ENCODE results near the gene PPP2R3A. TPM values are rescaled to one million over a fixed set of nuclear protein-coding genes. Genes with fewer than 3 reads are reported as not detected.

PPP2R3A gene
- total and polyA plus RNA-seq, 2 of the 13 experiments (the other 11 are each of a cell fraction or from before 2014, with no cell fraction given): 0.07 to 0.12 TPM

- TF ChIP-seq, protein P1, sequence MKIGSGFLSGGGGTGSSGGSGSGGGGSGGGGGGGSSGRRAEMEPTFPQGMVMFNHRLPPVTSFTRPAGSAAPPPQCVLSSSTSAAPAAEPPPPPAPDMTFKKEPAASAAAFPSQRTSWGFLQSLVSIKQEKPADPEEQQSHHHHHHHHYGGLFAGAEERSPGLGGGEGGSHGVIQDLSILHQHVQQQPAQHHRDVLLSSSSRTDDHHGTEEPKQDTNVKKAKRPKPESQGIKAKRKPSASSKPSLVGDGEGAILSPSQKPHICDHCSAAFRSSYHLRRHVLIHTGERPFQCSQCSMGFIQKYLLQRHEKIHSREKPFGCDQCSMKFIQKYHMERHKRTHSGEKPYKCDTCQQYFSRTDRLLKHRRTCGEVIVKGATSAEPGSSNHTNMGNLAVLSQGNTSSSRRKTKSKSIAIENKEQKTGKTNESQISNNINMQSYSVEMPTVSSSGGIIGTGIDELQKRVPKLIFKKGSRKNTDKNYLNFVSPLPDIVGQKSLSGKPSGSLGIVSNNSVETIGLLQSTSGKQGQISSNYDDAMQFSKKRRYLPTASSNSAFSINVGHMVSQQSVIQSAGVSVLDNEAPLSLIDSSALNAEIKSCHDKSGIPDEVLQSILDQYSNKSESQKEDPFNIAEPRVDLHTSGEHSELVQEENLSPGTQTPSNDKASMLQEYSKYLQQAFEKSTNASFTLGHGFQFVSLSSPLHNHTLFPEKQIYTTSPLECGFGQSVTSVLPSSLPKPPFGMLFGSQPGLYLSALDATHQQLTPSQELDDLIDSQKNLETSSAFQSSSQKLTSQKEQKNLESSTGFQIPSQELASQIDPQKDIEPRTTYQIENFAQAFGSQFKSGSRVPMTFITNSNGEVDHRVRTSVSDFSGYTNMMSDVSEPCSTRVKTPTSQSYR (CRISPR knock-in tag; IDR thresholded peaks at IDR 0.05; ENCODE audit: borderline replicate concordance): no peak
- TF ChIP-seq ZSCAN31 (CRISPR knock-in tag; IDR thresholded peaks at IDR 0.05; ENCODE audit: low read depth) (no peak), ONECUT2 (CRISPR knock-in tag; IDR thresholded peaks at IDR 0.05) (no peak), ZFP36L2 (CRISPR knock-in tag; IDR thresholded peaks at IDR 0.05) (no peak), IRF9 (CRISPR knock-in tag; IDR thresholded peaks at IDR 0.05; ENCODE audit: borderline replicate concordance) (no peak), ZNF552 (CRISPR knock-in tag; IDR thresholded peaks at IDR 0.05; ENCODE audit: borderline replicate concordance) (no peak), KDM6A (CRISPR knock-in tag; IDR thresholded peaks at IDR 0.05; ENCODE audit: low read depth) (no peak)
Measured at GRCh38 chr3:135995766-135996165, 30.2 kb downstream of the PPP2R3A start (continued).

GRCh38 chr3:135997554-135998320 lies 32.2 kb downstream of the PPP2R3A start:
- Histone ChIP-seq H3K4me1 (ENCODE audit: insufficient read depth, low read length) (no peaks in the 10 kb centered on the region), H3K36me3 (replicated peaks in 1 of 2; ENCODE audit: control insufficient read depth in 1 of 2, insufficient read depth in 2 of 2, low read length in 2 of 2) (no peaks in the 10 kb centered on the region), H2AFZ (ENCODE audit: low read length) (no peak overlapping the region), H3K79me2 (ENCODE audit: insufficient read depth, low read length) (no peaks in the 10 kb centered on the region), H3K27ac (ENCODE audit: extremely low read length, insufficient read depth, low read length) (no peak overlapping the region), H3K9me3 (ENCODE audit: low read length) (no peaks in the 10 kb centered on the region), H3K4me2 (ENCODE audit: low read depth, low read length) (no peak overlapping the region), H3K4me3 (replicated peaks in 1 of 3; ENCODE audit: insufficient read depth in 1 of 3, low read depth in 2 of 3, low read length in 3 of 3) (no peak overlapping the region), H3K27me3 (ENCODE audit: control insufficient read depth in 1 of 2, insufficient read depth in 2 of 2, low read length in 2 of 2) (peaks cover 0 to 2% of the 10 kb centered on the region in 2 experiments; a peak in 1 of 5 replicates), H4K20me1 (ENCODE audit: insufficient read depth, low read length) (no peaks in the 10 kb centered on the region), H3K9ac (ENCODE audit: insufficient read depth, low read depth, low read length) (no peak overlapping the region)
- in situ Hi-C loops (cut with HindIII; ENCODE audit: extremely low pct_ligation_motif_present, low pct_unique_long_range_greater_than_20kb) (no loop called here), intact Hi-C loops (cut with micrococcal nuclease; ENCODE audit: unreplicated experiment) (loop anchor here (1.0 kb wide), 1 partner anchor 10 kb away; no protein-coding TSS in a partner anchor)
- no TSS peak for BruUV-seq (replicated peaks)
- CTCF ChIA-PET (ENCODE audit: low intra/inter-chr PET ratio, low total read pairs): no interaction called here
- FAIRE-seq: no peak
- no peak for ATAC-seq
- DNase-seq (ENCODE audit: low spot score): no peak
- 34% methylated on average over 6 of the region's 6 CpGs for WGBS (ENCODE audit: low lambda C conversion rate)
- POLR2A ChIA-PET: no interaction called here
- TF ChIP-seq, protein P2, sequence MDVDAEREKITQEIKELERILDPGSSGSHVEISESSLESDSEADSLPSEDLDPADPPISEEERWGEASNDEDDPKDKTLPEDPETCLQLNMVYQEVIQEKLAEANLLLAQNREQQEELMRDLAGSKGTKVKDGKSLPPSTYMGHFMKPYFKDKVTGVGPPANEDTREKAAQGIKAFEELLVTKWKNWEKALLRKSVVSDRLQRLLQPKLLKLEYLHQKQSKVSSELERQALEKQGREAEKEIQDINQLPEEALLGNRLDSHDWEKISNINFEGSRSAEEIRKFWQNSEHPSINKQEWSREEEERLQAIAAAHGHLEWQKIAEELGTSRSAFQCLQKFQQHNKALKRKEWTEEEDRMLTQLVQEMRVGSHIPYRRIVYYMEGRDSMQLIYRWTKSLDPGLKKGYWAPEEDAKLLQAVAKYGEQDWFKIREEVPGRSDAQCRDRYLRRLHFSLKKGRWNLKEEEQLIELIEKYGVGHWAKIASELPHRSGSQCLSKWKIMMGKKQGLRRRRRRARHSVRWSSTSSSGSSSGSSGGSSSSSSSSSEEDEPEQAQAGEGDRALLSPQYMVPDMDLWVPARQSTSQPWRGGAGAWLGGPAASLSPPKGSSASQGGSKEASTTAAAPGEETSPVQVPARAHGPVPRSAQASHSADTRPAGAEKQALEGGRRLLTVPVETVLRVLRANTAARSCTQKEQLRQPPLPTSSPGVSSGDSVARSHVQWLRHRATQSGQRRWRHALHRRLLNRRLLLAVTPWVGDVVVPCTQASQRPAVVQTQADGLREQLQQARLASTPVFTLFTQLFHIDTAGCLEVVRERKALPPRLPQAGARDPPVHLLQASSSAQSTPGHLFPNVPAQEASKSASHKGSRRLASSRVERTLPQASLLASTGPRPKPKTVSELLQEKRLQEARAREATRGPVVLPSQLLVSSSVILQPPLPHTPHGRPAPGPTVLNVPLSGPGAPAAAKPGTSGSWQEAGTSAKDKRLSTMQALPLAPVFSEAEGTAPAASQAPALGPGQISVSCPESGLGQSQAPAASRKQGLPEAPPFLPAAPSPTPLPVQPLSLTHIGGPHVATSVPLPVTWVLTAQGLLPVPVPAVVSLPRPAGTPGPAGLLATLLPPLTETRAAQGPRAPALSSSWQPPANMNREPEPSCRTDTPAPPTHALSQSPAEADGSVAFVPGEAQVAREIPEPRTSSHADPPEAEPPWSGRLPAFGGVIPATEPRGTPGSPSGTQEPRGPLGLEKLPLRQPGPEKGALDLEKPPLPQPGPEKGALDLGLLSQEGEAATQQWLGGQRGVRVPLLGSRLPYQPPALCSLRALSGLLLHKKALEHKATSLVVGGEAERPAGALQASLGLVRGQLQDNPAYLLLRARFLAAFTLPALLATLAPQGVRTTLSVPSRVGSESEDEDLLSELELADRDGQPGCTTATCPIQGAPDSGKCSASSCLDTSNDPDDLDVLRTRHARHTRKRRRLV (CRISPR knock-in tag; IDR thresholded peaks at IDR 0.05): no peak
- TF ChIP-seq ZNF710 (CRISPR knock-in tag; IDR thresholded peaks at IDR 0.05; ENCODE audit: borderline replicate concordance): no peak

Measured in HepG2 (cell line).